HuH-7 (cell line): ENCODE data around the gene RYK.
"Not testable (repeated sequence)": the region's sequence is repeated elsewhere in the genome, so short reads cannot be mapped to it uniquely, and the experiment has no call there.

Experiments
- DNase-seq: peaks from one replicate; pipeline ENCODE4 v3.0.0; 2011; ENCODE audit warnings: low spot score

RYK gene

GRCh38 chr3:134250717-134251220, at the start of gene RYK:
RYK (minus strand) TSS chr3:134250859; CDS start chr3:134250654, 205 bp downstream.
- DNase-seq, result peak; percentile 93

- no peak for DNase-seq
Observed at GRCh38 chr3:134299888-134300206, 49.2 kb upstream of the RYK start.

GRCh38 chr3:134299185-134299887, 48.7 kb upstream of the RYK start:
- no peak for DNase-seq

GRCh38 chr3:134298249-134298648, 47.6 kb upstream of the RYK start:
- no peak for DNase-seq

GRCh38 chr3:134296616-134297015, 46.0 kb upstream of the RYK start:
- DNase-seq, result no peak

- no peak for DNase-seq
Observed at GRCh38 chr3:134295930-134296329, 45.3 kb upstream of the RYK start.

- no peak for DNase-seq
Observed at GRCh38 chr3:134294302-134295280, 43.9 kb upstream of the RYK start.

- no peak for DNase-seq
Observed at GRCh38 chr3:134291319-134292254, 40.9 kb upstream of the RYK start.

GRCh38 chr3:134287512-134287911, 36.9 kb upstream of the RYK start:
- no peak for DNase-seq

GRCh38 chr3:134284438-134284837, 33.8 kb upstream of the RYK start:
- DNase-seq, result no peak

GRCh38 chr3:134282659-134283047, 32.0 kb upstream of the RYK start:
- no peak for DNase-seq

GRCh38 chr3:134281912-134282658, 31.4 kb upstream of the RYK start:
- no peak for DNase-seq

GRCh38 chr3:134279466-134279865, 28.8 kb upstream of the RYK start:
- no peak for DNase-seq

GRCh38 chr3:134277066-134277660, 26.5 kb upstream of the RYK start:
- DNase-seq, result no peak

GRCh38 chr3:134276086-134276485, 25.4 kb upstream of the RYK start:
- DNase-seq, result no peak

GRCh38 chr3:134275110-134275509, 24.5 kb upstream of the RYK start:
- not testable (repeated sequence) for DNase-seq

GRCh38 chr3:134274571-134274970, 23.9 kb upstream of the RYK start:
- DNase-seq, result no peak

- DNase-seq, result no peak
Observed at GRCh38 chr3:134267996-134268395, 17.3 kb upstream of the RYK start.

GRCh38 chr3:134260987-134261386, 10.3 kb upstream of the RYK start:
- no peak for DNase-seq

- DNase-seq, result no peak
Observed at GRCh38 chr3:134258761-134259347, 8.2 kb upstream of the RYK start.
